ENCODE measurements around the gene TSLP. TPM values are rescaled to one million over a fixed set of nuclear protein-coding genes. Genes with fewer than 3 reads are reported as not detected.

The TSLP gene
- total and polyA plus RNA-seq, 2 donors (not counting 3 experiments of a cell fraction or from before 2014, with no cell fraction given), result not detected

DNA sequence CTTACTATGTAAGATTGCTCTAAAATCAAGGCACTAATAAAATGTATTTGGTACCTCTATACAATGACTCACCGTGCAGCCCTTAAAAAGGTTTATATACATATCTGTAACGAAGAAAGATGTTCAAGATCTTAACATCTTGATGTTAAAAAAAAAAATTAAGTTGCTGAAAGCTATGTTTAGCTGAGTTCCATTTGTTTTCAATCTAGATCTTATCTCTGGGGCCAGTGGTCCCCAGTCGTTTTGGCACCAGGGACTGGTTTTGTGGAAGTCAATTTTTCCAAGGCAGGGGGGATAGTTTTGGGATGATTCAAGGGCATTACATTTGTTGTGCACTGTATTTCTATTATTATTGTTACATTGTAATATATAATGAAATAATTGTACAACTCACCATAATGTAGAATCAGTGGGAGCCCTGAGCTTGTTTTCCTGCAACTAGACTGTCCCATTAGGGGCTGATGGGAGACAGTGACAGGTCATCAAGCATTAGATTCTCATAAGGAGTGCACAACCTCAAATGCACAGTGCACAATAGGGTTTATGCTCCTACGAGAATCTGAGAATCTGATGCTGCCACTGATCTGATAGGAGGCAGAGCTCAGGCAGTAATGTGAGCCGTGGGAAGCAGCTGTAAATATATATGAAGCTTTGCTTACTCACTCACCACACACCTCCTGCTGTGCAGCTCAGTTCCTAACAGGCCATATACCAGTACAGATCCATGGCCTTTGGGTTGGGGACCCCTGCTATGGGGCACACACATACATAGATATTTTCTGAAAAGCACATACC lies 27.6 kb upstream of the TSLP start:
- Histone ChIP-seq H3K27me3 (ENCODE audit: control insufficient read depth in 2 of 2, insufficient read depth in 2 of 2, low read length in 2 of 2) (no peaks in the 10 kb centered on the region), H3K9me3 (replicated peaks; ENCODE audit: control insufficient read depth, insufficient read depth, low read length) (no peaks in the 10 kb centered on the region), H3K9ac (replicated peaks; ENCODE audit: extremely low read depth, insufficient read depth, low read length) (no peak overlapping the region), H3K79me2 (ENCODE audit: control insufficient read depth, insufficient read depth, low read length) (no peaks in the 10 kb centered on the region), H3K4me1 (ENCODE audit: control insufficient read depth, extremely low read depth, insufficient read depth, low read length) (no peaks in the 10 kb centered on the region), H3K9me1 (replicated peaks; ENCODE audit: control insufficient read depth, extremely low read depth, insufficient read depth, low read length) (no peaks in the 10 kb centered on the region), H2AFZ (ENCODE audit: low read depth, low read length) (no peak overlapping the region), H3K4me2 (ENCODE audit: insufficient read depth, low read length) (no peak overlapping the region), H4K20me1 (replicated peaks; ENCODE audit: control insufficient read depth, extremely low read depth, insufficient read depth, low read length) (no peaks in the 10 kb centered on the region), H3K27ac (ENCODE audit: insufficient read depth, low read depth, low read length) (no peak overlapping the region), H3K36me3 (ENCODE audit: control insufficient read depth in 2 of 2, extremely low read depth in 1 of 2, insufficient read depth in 2 of 2, low read length in 2 of 2) (no peaks in the 10 kb centered on the region), H3K4me3 (replicated peaks in 1 of 3; ENCODE audit: insufficient read depth in 1 of 3, low read depth in 1 of 3, low read length in 3 of 3) (no peak overlapping the region)
- ChIA-PET CTCF (no interaction called here), POLR2A (no interaction called here)
- FAIRE-seq (no peak), DNase-seq (ENCODE audit: low read depth, low spot score) (no peak)
- intact Hi-C loops (cut with micrococcal nuclease), result no loop called here
- no peak for TF ChIP-seq FOS (IDR thresholded peaks at IDR 0.05; ENCODE audit: borderline replicate concordance, insufficient read depth, low read length)
- TF ChIP-seq MYC (IDR thresholded peaks at IDR 0.05; ENCODE audit: low read depth, low read length), result no peak
- TF ChIP-seq, protein P1, sequence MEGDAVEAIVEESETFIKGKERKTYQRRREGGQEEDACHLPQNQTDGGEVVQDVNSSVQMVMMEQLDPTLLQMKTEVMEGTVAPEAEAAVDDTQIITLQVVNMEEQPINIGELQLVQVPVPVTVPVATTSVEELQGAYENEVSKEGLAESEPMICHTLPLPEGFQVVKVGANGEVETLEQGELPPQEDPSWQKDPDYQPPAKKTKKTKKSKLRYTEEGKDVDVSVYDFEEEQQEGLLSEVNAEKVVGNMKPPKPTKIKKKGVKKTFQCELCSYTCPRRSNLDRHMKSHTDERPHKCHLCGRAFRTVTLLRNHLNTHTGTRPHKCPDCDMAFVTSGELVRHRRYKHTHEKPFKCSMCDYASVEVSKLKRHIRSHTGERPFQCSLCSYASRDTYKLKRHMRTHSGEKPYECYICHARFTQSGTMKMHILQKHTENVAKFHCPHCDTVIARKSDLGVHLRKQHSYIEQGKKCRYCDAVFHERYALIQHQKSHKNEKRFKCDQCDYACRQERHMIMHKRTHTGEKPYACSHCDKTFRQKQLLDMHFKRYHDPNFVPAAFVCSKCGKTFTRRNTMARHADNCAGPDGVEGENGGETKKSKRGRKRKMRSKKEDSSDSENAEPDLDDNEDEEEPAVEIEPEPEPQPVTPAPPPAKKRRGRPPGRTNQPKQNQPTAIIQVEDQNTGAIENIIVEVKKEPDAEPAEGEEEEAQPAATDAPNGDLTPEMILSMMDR (IDR thresholded peaks at IDR 0.05; ENCODE audit: extremely low read depth in 1 of 2, insufficient read depth in 1 of 2, low read depth in 1 of 2, low read length in 2 of 2), result no peak
- TF ChIP-seq EZH2 (IDR thresholded peaks at IDR 0.05; ENCODE audit: borderline replicate concordance, low read depth, low read length, severe bottlenecking), result no peak
- TF ChIP-seq, protein P2, sequence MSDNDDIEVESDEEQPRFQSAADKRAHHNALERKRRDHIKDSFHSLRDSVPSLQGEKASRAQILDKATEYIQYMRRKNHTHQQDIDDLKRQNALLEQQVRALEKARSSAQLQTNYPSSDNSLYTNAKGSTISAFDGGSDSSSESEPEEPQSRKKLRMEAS (IDR thresholded peaks at IDR 0.05; ENCODE audit: insufficient read depth, insufficient read length), result no peak
- no peak for TF ChIP-seq JUN (IDR thresholded peaks at IDR 0.05; ENCODE audit: borderline replicate concordance, insufficient read depth, insufficient read length, low read depth)
- TF ChIP-seq POLR2A (IDR thresholded peaks at IDR 0.05; ENCODE audit: low read depth, low read length), result no peak
- no peak for TF ChIP-seq GATA2 (IDR thresholded peaks at IDR 0.05; ENCODE audit: insufficient read depth, insufficient read length, low read depth, low read length)
- TF ChIP-seq POLR2AphosphoS5 (IDR thresholded peaks at IDR 0.05; ENCODE audit: insufficient read depth, low read depth, low read length), result no peak
- BruUV-seq (replicated peaks), result no TSS peak
- dilution Hi-C loops (cut with MboI; ENCODE audit: extremely low pct_ligation_motif_present, low sequenced_read_pairs), result no loop called here
